Upper lobe of left lung (tissue), 6 donors: ENCODE measurements around the gene CD163L1. TPM values are rescaled to one million over a fixed set of nuclear protein-coding genes. Genes with fewer than 3 reads are reported as not detected.

ENCODE experiments used
- ATAC-seq, 2 donors: fragments of 200-7000 bp; cut with Tn5 transposase; one replicate each; pipeline ENCODE4 v1.9.1; 2022; ENCODE audit warnings: mild to moderate bottlenecking in 2 of 2, moderate library complexity in 2 of 2; ENCODE audit not compliant: low FRiP score in 2 of 2
- DNase-seq, 2 donors: peaks; one replicate each; pipeline ENCODE4 v3.0.0-alpha.2; 2019 to 2020
- H3K27ac ChIP-seq, 4 donors: fragments of 200-600 bp; sonication (generic); one replicate each; pipeline ENCODE4 v1.5.1; 2016 to 2019
- H3K27me3 ChIP-seq, 4 donors: fragments of 200-600 bp; sonication (generic); one replicate each; pipeline ENCODE4 v1.5.1; 2017 to 2019
- H3K36me3 ChIP-seq, 4 donors: fragments of 200-600 bp; sonication (generic); one replicate each; pipeline ENCODE4 v1.5.1; 2016 to 2019
- H3K4me1 ChIP-seq, 4 donors: fragments of 200-600 bp; sonication (generic); one replicate each; pipeline ENCODE4 v1.5.1; 2018 to 2019
- H3K4me3 ChIP-seq, 4 donors: fragments of 200-600 bp; sonication (generic); one replicate each; pipeline ENCODE4 v1.5.1; 2017 to 2019; ENCODE audit warnings: mild to moderate bottlenecking in 2 of 4, moderate library complexity in 1 of 4
- H3K9me3 ChIP-seq, 4 donors: fragments of 200-600 bp; sonication (generic); one replicate each; pipeline ENCODE4 v1.5.1; 2018 to 2019
- EP300 ChIP-seq, 4 donors: sonication (generic); formaldehyde crosslinking; IDR thresholded peaks; one replicate each; pipeline ENCODE4 v1.5.1; 2017; ENCODE audit warnings: antibody characterized with exemption in 4 of 4, control low read depth in 2 of 4
- POLR2A ChIP-seq, 4 donors: fragments of 450-650 bp; IDR thresholded peaks; one replicate each; pipeline ENCODE4 v1.5.1; 2016 to 2017; ENCODE audit warnings: antibody characterized with exemption in 4 of 4, mild to moderate bottlenecking in 2 of 4
- POLR2AphosphoS5 ChIP-seq, 2 donors: sonication (generic); formaldehyde crosslinking; IDR thresholded peaks; one replicate each; pipeline ENCODE4 v1.5.1; 2017; ENCODE audit warnings: antibody characterized with exemption in 2 of 2
- WGBS, 2 donors: methylation state at CpG; one replicate each; pipeline ENCODE4 v1.1.5; 2017 to 2018; 5-methylcytosine and 5-hydroxymethylcytosine counted together
- total RNA-seq, 6 donors: library from RNA; depleted of rRNA in 4 of 6; stranded (reverse); fragments of >200 nt in 4 of 6; gene quantifications; one replicate each; pipeline versions ENCODE4 v1.1.0 to v1.2.1, GENCODE V29; 2016 to 2021
- TF ChIP-seq, protein P1 (sequence below), 6 experiments: fragments of 450-650 bp in 4 of 6; fragments of 200-600 bp in 2 of 6; sonication (generic) in 2 of 6; IDR thresholded peaks; one replicate each; pipeline ENCODE4 v1.5.1; 2016 to 2019; ENCODE audit warnings: antibody characterized with exemption in 6 of 6
- donor health status: DM: no; HTN: no; CAD: no; lungs with moderate emphysema.
- donor health status: DM: no; HTN: yes; CAD: no; lungs with severe emphysema.

Gene CD163L1
- total RNA-seq, 6 donors from 2014 or later, result 0.59 to 21.0 (median 4.2) TPM

DNA sequence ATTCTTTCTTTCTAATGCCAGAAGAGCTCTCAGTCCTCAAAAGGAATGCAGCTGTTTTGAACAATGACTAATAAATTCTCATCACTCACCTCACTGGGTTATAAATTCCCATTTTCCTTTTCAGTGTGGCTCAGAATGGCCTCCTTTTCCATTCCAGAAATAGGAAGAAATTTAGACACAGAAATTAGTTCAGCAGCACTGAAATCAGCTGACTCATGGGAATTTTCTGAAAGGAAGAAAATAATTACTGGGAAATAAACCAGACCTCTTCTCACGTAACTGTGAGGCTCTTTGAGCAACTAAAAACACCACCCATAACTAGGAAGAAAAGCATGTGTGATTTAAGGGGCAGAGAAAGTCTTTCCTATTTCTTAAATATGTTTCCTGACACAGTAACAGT lies 35.8 kb upstream of the CD163L1 start:
- no peak for DNase-seq
- no peaks in the 10 kb centered on the region for H3K27me3 ChIP-seq
- no peaks in the 10 kb centered on the region for H3K9me3 ChIP-seq
- no peak for ATAC-seq
- no peak overlapping the region for H3K27ac ChIP-seq
- no peaks in the 10 kb centered on the region for H3K36me3 ChIP-seq
- no peaks in the 10 kb centered on the region for H3K4me1 ChIP-seq
- TF ChIP-seq EP300 (IDR thresholded peaks at IDR 0.05) (no peak), POLR2A (IDR thresholded peaks at IDR 0.05) (no peak), POLR2AphosphoS5 (IDR thresholded peaks at IDR 0.05) (no peak)
- TF ChIP-seq, protein P1, sequence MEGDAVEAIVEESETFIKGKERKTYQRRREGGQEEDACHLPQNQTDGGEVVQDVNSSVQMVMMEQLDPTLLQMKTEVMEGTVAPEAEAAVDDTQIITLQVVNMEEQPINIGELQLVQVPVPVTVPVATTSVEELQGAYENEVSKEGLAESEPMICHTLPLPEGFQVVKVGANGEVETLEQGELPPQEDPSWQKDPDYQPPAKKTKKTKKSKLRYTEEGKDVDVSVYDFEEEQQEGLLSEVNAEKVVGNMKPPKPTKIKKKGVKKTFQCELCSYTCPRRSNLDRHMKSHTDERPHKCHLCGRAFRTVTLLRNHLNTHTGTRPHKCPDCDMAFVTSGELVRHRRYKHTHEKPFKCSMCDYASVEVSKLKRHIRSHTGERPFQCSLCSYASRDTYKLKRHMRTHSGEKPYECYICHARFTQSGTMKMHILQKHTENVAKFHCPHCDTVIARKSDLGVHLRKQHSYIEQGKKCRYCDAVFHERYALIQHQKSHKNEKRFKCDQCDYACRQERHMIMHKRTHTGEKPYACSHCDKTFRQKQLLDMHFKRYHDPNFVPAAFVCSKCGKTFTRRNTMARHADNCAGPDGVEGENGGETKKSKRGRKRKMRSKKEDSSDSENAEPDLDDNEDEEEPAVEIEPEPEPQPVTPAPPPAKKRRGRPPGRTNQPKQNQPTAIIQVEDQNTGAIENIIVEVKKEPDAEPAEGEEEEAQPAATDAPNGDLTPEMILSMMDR (IDR thresholded peaks at IDR 0.05), result no peak
- H3K4me3 ChIP-seq, result no peak overlapping the region
- 47 to 53% methylated on average over 1 of the region's 1 CpG for WGBS, 2 donors

DNA sequence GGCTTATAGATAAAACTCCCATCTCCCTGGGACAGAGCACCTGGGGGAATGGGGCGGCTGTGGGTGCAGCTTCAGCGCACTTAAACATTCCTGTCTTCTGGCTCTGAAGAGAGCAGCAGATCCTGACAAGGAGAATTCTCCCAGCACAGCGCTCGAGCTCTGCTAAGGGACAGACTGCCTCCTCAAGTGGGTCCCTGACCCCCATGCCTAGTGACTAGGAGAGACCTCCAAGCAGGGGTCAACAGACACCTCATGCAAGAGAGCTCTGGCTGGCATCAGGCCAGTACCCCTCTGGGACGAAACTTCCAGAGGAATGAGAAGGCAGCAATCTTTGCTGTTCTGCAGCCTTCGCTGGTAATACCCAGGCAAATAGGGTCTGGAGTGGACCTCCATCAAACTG lies 28.1 kb upstream of the CD163L1 start:
- Histone ChIP-seq H3K36me3 (no peaks in the 10 kb centered on the region), H3K27ac (no peak overlapping the region), H3K9me3 (no peaks in the 10 kb centered on the region), H3K27me3 (no peaks in the 10 kb centered on the region), H3K4me1 (no peaks in the 10 kb centered on the region), H3K4me3 (no peak overlapping the region)
- no peak for DNase-seq
- ATAC-seq, result no peak
- 86 to 87% methylated on average over 1 to 6 of the region's 6 CpGs for WGBS, 2 donors
- TF ChIP-seq POLR2AphosphoS5 (IDR thresholded peaks at IDR 0.05), result no peak
- TF ChIP-seq, protein P1 (IDR thresholded peaks at IDR 0.05), result no peak
- TF ChIP-seq POLR2A (IDR thresholded peaks at IDR 0.05), result no peak
- no peak for TF ChIP-seq EP300 (IDR thresholded peaks at IDR 0.05)

DNA sequence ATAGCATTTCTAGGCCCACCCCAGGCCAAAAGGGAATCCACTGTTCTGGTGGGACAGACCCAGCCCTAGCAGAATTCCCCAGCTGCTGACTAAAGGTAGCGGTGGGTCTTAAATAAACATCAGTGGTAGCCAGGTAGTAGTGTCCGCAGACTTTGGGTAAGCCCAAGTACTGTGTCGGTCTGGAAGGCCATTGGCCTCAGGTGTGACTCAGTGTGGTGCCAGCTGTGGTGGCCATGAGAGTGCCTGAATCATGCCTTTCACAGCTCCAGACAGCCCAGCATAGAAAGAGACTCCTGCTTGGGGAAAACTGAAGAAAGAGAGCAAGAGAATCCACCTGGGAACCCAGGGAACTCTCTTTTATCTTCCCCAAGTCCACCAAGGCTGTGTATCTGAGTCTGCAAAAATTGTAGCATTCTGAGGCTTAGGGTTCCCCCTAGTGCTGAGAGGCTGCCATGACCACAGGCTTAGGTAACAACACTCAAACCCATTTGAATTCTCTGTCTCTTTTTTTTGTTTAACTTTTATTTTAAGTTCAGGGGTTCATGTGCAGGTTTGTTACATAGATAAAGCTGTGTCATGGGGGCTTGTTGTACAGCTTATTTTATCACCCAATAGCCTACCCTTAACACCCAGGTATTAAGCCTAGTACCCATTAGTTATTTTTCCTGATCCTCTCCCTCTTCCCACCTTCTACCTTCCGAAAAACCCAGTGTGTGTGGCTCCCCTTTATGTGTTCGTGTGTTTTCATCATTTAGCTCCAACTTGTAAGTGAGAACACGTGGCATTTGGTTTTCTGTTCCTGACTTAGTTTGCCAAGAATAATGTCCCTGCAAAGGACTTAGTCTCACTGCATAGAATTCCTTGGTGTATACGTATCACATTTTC lies 16.7 kb upstream of the CD163L1 start:
- H3K4me1 ChIP-seq, result no peaks in the 10 kb centered on the region
- no peaks in the 10 kb centered on the region for H3K36me3 ChIP-seq
- H3K27ac ChIP-seq, result no peak overlapping the region
- 60 to 64% methylated on average over 6 to 7 of the region's 7 CpGs for WGBS, 2 donors
- H3K4me3 ChIP-seq, result no peak overlapping the region
- peak; percentile 83 to 91 for ATAC-seq
- DNase-seq, result no peak
- no peaks in the 10 kb centered on the region for H3K27me3 ChIP-seq
- no peak for TF ChIP-seq POLR2A (IDR thresholded peaks at IDR 0.05)
- TF ChIP-seq, protein P1 (IDR thresholded peaks at IDR 0.05), result peak; percentile 51 to 74 (median 68)
- H3K9me3 ChIP-seq, result no peaks in the 10 kb centered on the region

DNA sequence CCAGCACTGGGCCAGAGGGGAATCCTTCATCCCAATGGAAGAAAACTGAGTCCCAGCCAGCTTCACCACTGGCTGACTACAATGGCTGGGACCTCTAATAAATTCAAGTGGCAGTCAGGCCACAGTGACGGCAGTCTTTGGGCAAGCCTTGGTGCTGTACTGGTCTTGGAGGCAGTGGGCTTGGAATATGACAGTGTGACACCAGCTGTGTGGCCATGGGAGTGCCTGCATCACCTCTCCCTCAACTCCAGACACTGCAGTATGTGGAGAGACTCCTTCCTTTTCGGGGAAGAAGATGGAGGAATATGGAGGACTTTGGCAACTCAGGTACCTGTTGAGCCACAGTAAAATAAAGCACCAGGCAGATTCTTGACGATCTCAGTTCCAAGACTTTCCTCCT lies 16.0 kb upstream of the CD163L1 start:
- Histone ChIP-seq H3K9me3 (no peaks in the 10 kb centered on the region), H3K4me3 (no peak overlapping the region), H3K4me1 (no peaks in the 10 kb centered on the region), H3K27ac (no peak overlapping the region), H3K36me3 (no peaks in the 10 kb centered on the region), H3K27me3 (no peaks in the 10 kb centered on the region)
- WGBS, 2 donors, result 87 to 91% methylated on average over 3 of the region's 3 CpGs
- DNase-seq (no peak), ATAC-seq (peak; percentile 34 to 63)
- no peak for TF ChIP-seq EP300 (IDR thresholded peaks at IDR 0.05)
- no peak for TF ChIP-seq POLR2A (IDR thresholded peaks at IDR 0.05)
- TF ChIP-seq POLR2AphosphoS5 (IDR thresholded peaks at IDR 0.05), result no peak
- TF ChIP-seq, protein P1 (IDR thresholded peaks at IDR 0.05), result no peak

DNA sequence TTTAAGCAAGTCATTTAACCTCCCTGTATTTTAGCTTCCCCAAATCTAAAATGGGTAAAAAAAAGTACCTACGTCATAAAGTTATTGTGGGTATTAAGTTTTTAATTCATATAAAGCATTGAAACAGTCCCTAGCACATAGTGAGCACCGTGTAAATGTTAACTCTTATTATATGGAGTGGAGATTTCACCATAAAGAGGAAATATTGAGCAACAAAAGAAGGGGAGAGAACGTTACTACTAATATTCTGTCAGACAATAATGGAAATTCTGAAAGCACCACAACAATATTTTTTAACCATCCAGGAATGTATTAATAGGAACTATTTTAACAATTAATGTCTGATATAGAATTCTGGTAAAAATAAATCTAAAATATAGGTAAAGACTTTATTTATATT lies 7.8 kb upstream of the CD163L1 start:
- TF ChIP-seq, protein P1 (IDR thresholded peaks at IDR 0.05), result no peak
- TF ChIP-seq POLR2A (IDR thresholded peaks at IDR 0.05) (no peak), POLR2AphosphoS5 (IDR thresholded peaks at IDR 0.05) (no peak), EP300 (IDR thresholded peaks at IDR 0.05) (no peak)
- DNase-seq (no peak), ATAC-seq (no peak)
- no peaks in the 10 kb centered on the region for H3K9me3 ChIP-seq
- no peaks in the 10 kb centered on the region for H3K27me3 ChIP-seq
- no peaks in the 10 kb centered on the region for H3K36me3 ChIP-seq
- no peaks in the 10 kb centered on the region for H3K4me1 ChIP-seq
- no peak overlapping the region for H3K27ac ChIP-seq
- 38 to 39% methylated on average over 3 of the region's 3 CpGs for WGBS, 2 donors
- H3K4me3 ChIP-seq, result no peak overlapping the region
